Esophagus muscularis mucosa (tissue), 3 donors: ENCODE data around the gene B9D2.

ENCODE experiments used
- EP300 ChIP-seq: sonication (generic); formaldehyde crosslinking; IDR thresholded peaks from one replicate; pipeline ENCODE4 v1.6.1; 2017; ENCODE audit warnings: antibody characterized with exemption
- TF ChIP-seq, protein P1 (sequence below), 3 experiments: fragments of 200-600 bp in 2 of 3; fragments of 450-650 bp in 1 of 3; sonication (generic) in 2 of 3; IDR thresholded peaks; one replicate each; pipeline ENCODE4 v1.5.1; 2017 to 2019; ENCODE audit warnings: antibody characterized with exemption in 3 of 3, mild to moderate bottlenecking in 2 of 3, moderate library complexity in 1 of 3

DNA sequence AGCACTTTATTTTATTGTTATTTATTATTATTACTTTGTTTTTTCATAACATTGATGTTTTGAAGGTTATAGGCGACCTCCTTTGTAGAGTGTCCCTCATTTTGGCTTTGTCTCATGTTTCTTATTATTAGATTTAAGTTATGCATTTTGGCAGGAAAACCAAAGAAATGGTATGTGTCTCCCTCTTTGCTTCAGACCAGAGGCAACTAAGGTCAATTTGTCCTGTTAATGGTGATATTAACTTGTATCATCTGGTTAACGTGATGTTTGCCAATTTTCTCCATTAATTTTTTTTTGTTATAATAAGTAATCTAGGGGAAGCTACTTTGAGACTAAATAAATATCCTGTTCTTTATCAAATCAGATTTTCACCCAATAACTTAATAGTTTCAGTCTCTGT is 8.6 kb upstream of the B9D2 start:
- TF ChIP-seq, protein P1, sequence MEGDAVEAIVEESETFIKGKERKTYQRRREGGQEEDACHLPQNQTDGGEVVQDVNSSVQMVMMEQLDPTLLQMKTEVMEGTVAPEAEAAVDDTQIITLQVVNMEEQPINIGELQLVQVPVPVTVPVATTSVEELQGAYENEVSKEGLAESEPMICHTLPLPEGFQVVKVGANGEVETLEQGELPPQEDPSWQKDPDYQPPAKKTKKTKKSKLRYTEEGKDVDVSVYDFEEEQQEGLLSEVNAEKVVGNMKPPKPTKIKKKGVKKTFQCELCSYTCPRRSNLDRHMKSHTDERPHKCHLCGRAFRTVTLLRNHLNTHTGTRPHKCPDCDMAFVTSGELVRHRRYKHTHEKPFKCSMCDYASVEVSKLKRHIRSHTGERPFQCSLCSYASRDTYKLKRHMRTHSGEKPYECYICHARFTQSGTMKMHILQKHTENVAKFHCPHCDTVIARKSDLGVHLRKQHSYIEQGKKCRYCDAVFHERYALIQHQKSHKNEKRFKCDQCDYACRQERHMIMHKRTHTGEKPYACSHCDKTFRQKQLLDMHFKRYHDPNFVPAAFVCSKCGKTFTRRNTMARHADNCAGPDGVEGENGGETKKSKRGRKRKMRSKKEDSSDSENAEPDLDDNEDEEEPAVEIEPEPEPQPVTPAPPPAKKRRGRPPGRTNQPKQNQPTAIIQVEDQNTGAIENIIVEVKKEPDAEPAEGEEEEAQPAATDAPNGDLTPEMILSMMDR (IDR thresholded peaks at IDR 0.05) = no peak
- no peak for TF ChIP-seq EP300
